GM10266 (cell line): ENCODE results near the gene CTH.
"Not testable (repeated sequence)": the region's sequence is repeated elsewhere in the genome, so short reads cannot be mapped to it uniquely, and the experiment has no call there.

Experiments
- DNase-seq: peaks from one replicate; pipeline ENCODE4 v3.0.0; 2012; ENCODE audit errors: extremely low spot score
- TF ChIP-seq, protein P1 (sequence below): IDR thresholded peaks from 2 replicates; pipeline ENCODE4 v1.5.1; 2012; ENCODE audit warnings: mild to moderate bottlenecking, low read depth; ENCODE audit not compliant: control insufficient read depth, insufficient read depth; ENCODE audit errors: missing control alignments

Gene CTH

DNA sequence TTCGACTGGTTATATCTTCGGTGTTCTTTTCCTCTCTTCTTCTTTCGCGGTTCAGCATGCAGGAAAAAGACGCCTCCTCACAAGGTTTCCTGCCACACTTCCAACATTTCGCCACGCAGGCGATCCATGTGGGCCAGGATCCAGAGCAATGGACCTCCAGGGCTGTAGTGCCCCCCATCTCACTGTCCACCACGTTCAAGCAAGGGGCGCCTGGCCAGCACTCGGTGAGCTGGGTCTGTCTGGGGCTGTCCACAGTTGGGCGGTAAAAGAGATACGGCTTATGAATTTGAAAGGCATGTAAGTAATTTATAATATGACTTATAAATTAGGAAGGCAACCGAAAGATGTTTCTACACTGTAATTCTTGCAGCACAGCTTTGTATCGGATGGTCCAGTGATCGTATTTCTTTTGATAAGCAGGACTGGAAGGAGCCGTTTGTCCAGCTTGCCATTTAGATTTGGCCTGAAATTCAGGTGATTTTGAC lies 334 bp downstream of the CTH start:
- DNase-seq = no peak
- TF ChIP-seq, protein P1, sequence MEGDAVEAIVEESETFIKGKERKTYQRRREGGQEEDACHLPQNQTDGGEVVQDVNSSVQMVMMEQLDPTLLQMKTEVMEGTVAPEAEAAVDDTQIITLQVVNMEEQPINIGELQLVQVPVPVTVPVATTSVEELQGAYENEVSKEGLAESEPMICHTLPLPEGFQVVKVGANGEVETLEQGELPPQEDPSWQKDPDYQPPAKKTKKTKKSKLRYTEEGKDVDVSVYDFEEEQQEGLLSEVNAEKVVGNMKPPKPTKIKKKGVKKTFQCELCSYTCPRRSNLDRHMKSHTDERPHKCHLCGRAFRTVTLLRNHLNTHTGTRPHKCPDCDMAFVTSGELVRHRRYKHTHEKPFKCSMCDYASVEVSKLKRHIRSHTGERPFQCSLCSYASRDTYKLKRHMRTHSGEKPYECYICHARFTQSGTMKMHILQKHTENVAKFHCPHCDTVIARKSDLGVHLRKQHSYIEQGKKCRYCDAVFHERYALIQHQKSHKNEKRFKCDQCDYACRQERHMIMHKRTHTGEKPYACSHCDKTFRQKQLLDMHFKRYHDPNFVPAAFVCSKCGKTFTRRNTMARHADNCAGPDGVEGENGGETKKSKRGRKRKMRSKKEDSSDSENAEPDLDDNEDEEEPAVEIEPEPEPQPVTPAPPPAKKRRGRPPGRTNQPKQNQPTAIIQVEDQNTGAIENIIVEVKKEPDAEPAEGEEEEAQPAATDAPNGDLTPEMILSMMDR = no peak

DNA sequence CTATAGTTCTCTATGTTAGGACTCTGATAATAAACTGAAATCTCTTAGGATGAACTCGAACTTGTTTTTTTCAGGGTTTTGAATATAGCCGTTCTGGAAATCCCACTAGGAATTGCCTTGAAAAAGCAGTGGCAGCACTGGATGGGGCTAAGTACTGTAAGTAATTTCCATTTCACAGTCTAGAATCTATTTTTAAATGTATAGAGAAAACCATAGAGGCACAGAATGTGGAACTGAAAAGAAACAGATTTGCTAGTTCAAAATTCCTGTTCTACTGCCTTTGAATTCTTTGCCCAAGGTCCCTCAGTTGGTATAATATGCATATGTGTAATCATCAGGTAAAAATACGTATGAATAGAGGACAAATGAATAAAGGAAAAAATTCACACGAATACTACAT lies 4.8 kb downstream of the CTH start:
- DNase-seq = no peak
- TF ChIP-seq, protein P1 = no peak

- DNase-seq = not testable (repeated sequence)
These were observed 8.1 kb downstream of the CTH start for GRCh38 chr1:70418973-70419734.

DNA sequence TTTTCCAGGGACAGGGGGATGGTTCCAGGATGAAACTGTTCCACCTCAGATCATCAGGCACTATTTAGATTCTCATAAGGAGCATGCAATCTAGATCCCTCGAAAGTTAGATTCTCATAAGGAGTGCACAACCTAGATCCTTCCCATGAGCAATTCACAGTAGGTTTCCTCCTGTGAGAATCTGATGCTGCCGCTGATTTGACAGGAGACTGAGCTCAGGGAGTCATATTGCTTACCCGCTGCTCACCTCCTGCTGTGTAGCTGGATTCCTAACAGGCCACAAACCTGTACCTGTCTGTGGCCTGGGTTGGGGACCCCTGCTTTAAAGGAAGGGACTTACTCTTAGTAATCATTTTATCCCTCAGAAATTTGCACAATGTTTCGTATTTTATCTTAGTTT lies 9.3 kb downstream of the CTH start:
- TF ChIP-seq, protein P1 = no peak
- no peak for DNase-seq

- no peak for DNase-seq
- TF ChIP-seq, protein P1 = no peak
These were observed 15.4 kb downstream of the CTH start for GRCh38 chr1:70426154-70427131.

GRCh38 chr1:70427976-70428375 lies 16.9 kb downstream of the CTH start:
- DNase-seq = no peak
- TF ChIP-seq, protein P1 = no peak

GRCh38 chr1:70429219-70429618 lies 18.2 kb downstream of the CTH start:
- TF ChIP-seq, protein P1 = no peak
- DNase-seq = no peak
